HEK293T (cell line): ENCODE results near the gene EPOP.

Experiments used
- ARNT ChIP-seq: fragments of 450-650 bp; IDR thresholded peaks from 2 replicates; pipeline ENCODE4 v1.6.1; 2017; ENCODE audit warnings: mild to moderate bottlenecking
- BHLHE40 ChIP-seq: fragments of 450-650 bp; IDR thresholded peaks from 2 replicates; pipeline ENCODE4 v1.6.1; 2016; ENCODE audit warnings: mild to moderate bottlenecking, moderate library complexity, borderline replicate concordance
- ELF4 ChIP-seq: fragments of 450-650 bp; IDR thresholded peaks from 2 replicates; pipeline ENCODE4 v1.6.1; 2017; ENCODE audit warnings: antibody characterized with exemption
- FOXA1 ChIP-seq: fragments of 450-650 bp; IDR thresholded peaks from 2 replicates; pipeline ENCODE4 v1.6.1; 2016; ENCODE audit warnings: mild to moderate bottlenecking
- FOXK2 ChIP-seq: fragments of 450-650 bp; IDR thresholded peaks from 2 replicates; pipeline ENCODE4 v1.6.1; 2016; ENCODE audit warnings: mild to moderate bottlenecking
- FOXM1 ChIP-seq: fragments of 450-650 bp; IDR thresholded peaks from 2 replicates; pipeline ENCODE4 v1.6.1; 2017; ENCODE audit warnings: mild to moderate bottlenecking, borderline replicate concordance
- HDGF ChIP-seq: fragments of 450-650 bp; IDR thresholded peaks from 2 replicates; pipeline ENCODE4 v1.6.1; 2017; ENCODE audit warnings: antibody characterized with exemption, borderline replicate concordance
- L3MBTL2 ChIP-seq: fragments of 450-650 bp; conservative IDR thresholded peaks from 2 replicates; pipeline ENCODE4 v1.6.1; 2016; ENCODE audit warnings: mild to moderate bottlenecking
- NFRKB ChIP-seq: fragments of 450-650 bp; IDR thresholded peaks from 2 replicates; pipeline ENCODE4 v1.6.1; 2016; ENCODE audit warnings: mild to moderate bottlenecking, moderate library complexity
- SP1 ChIP-seq: fragments of 450-650 bp; IDR thresholded peaks from 2 replicates; pipeline ENCODE4 v1.6.1; 2017
- SUZ12 ChIP-seq: fragments of 450-650 bp; IDR thresholded peaks from 2 replicates; pipeline ENCODE4 v1.6.1; 2016; ENCODE audit warnings: mild to moderate bottlenecking
- TF ChIP-seq, protein P1 (sequence below): fragments of 450-650 bp; IDR thresholded peaks from 2 replicates; pipeline ENCODE4 v1.6.1; 2016

DNA sequence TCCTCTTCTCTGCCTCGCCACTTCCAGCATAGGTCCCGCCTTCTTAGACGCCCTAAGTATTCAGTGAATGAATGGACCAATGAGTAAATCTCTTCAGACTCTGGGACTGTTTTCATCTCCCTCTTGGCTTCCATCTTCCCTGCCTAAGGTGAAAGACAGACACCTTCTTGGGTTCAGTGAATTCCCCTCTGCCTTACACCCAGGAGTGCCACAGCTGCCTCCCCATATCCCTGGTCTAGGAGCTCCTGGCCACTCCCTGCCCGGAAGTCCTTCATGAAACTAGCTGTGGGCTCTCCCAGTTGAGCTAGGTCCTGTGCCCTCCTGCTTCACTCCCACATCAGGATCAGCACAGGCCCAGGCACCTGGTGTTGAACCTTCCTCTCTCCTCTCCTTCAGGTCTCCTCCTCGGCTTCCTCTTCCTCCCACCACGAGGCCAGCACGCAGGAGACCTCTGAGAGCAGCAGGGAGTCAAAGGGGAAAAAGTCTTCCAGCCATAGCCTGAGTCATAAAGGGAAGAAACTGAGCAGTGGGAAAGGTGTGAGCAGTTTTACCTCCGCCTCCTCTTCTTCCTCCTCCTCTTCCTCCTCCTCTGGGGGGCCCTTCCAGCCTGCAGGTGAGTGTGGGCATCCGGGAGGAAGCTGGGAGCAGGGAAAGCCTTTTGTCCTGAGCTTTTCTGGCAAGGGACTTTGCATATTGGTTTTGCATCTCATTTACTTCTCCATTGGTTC is 40.6 kb upstream of the EPOP start:
- TF ChIP-seq FOXA1 (no peak), FOXK2 (no peak), BHLHE40 (no peak), L3MBTL2 (no peak), FOXM1 (no peak), ELF4 (no peak), ARNT (no peak), SUZ12 (no peak), NFRKB (no peak), SP1 (no peak), HDGF (no peak)
- TF ChIP-seq, protein P1, sequence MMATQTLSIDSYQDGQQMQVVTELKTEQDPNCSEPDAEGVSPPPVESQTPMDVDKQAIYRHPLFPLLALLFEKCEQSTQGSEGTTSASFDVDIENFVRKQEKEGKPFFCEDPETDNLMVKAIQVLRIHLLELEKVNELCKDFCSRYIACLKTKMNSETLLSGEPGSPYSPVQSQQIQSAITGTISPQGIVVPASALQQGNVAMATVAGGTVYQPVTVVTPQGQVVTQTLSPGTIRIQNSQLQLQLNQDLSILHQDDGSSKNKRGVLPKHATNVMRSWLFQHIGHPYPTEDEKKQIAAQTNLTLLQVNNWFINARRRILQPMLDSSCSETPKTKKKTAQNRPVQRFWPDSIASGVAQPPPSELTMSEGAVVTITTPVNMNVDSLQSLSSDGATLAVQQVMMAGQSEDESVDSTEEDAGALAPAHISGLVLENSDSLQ = no peak
